HG02870 (cell line): ENCODE measurements around the gene ADAMTS9.
"Not testable (repeated sequence)": the region's sequence is repeated elsewhere in the genome, so short reads cannot be mapped to it uniquely, and the experiment has no call there.

Experiments
- ATAC-seq: cut with Tn5 transposase; IDR thresholded peaks from one replicate; pipeline ENCODE4 v1.9.1; 2021; ENCODE audit warnings: mild to moderate bottlenecking, moderate library complexity; ENCODE audit not compliant: unreplicated experiment

ADAMTS9 gene

GRCh38 chr3:64550745-64551144 is 137.1 kb downstream of the ADAMTS9 start:
- no peak for ATAC-seq

DNA sequence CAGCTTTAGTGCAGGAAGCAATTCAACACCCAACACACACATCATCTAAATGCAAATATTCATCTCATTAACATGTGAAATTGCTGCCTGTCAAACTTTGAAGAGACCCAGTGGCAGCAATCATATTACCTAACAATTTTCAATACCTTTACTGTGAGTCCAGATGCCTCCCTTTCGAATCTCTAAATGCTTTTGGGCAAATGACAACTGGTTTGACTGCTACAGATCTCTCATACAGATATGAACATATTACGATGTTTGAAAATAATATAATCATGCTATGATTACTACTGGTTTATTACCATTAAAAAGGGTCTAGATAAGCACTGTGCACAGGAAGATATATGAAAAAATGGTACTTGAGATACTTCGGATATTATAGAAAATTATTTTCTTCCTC is 137.9 kb downstream of the ADAMTS9 start:
- ATAC-seq: no peak

DNA sequence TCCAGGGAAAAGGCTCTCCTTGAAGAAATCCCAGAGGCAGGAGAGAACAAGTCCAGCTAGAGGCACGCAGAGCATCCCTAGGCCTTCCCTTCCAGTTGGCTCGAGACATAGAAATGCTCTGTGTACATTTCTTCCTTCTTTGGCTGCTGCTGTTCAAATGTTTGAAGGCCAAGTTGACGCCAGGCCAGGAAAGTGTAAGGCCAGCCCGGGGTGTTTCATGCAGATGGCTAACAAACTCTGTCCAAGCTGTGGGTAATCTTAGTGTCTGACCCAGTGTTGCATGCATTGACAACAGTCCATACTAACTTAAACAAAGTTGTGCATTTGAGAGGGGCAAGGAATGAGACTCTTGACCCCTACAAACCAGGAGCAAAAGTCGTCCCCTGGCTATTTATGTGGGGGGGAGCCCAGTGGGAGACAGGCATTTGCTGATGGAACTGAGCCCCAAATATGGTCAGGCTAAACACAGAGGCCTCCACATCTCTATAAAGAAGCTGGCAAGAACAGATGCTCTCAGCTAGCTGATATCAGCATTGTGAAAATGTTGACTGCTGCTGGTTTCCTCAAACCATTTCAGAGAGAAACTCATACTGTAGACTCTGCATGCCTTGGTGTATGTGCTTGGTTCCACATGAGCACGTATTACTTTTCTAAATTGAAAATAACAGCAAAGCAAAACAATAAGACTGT is 139.5 kb downstream of the ADAMTS9 start:
- no peak for ATAC-seq

GRCh38 chr3:64546856-64547255 is 140.9 kb downstream of the ADAMTS9 start:
- ATAC-seq: no peak

DNA sequence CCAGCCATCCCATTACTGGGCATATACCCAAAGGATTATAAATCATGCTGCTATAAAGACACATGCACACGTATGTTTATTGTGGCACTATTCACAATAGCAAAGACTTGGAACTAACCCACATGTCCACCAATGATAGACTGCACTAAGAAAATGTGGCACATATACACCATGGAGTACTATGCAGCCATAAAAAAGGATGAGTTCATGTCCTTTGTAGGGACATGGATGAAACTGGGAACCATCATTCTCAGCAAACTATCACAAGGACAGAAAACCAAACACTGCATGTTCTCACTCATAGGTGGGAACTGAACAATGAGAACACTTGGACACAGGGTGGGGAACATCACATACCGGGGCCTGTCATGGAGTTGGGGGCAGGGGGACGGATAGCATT is 142.6 kb downstream of the ADAMTS9 start:
- not testable (repeated sequence) for ATAC-seq

- no peak for ATAC-seq
Measured at GRCh38 chr3:64541803-64542202, 146.0 kb downstream of the ADAMTS9 start.

DNA sequence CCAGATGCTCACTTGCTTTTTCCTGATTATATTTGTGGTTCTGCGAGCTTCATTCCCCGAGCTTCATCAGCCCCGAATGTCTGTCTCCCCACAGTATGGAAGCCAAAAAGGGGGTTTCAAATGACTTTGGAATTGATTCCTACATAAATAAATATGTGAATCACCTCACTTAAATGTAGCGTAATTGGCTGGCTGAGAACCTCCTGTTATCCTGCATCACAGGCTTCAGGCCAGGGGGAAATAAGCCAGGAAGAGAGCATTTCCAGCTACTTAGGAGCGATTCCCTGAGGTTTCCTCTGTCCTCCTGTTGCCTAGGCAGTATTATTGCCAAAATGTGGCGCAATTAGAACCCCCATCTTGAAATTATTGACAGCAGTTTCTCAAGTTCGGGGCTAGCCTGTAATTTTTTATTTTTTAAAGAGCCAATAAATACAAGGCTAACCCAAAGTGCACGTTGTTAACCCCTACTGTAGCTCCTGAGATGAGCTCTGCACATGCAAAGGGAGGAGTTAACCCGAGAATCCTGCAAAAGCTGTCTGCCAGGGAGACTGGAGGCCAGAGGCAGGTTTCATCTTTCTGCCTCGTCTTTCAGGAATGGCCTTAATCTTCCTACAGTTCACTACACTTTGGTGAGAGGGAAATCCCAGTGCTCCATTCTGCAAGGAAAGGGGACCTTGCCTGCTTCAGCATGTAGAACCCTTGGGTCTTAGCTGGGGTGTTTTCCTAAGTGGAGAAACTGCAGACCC is 148.2 kb downstream of the ADAMTS9 start:
- ATAC-seq: no peak

DNA sequence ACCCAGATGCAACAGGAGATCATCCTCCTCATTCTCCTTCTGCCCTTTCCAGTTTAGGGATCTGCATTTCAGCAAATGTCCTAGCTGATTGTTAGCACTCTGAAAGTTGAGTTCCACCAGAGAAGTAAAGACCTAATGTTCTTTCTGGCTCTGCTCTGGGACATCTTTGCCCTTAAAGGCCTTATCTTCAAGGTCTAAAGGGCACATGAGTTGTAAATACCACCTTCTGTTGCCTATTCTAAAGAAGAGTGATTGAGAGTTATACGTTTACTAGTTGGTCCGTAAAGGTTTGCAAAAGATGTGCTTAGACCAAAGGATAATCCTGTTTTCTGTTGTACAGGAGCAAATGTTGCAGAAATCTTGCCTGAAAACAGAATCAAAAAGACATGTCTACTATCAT is 151.6 kb downstream of the ADAMTS9 start:
- ATAC-seq: no peak

DNA sequence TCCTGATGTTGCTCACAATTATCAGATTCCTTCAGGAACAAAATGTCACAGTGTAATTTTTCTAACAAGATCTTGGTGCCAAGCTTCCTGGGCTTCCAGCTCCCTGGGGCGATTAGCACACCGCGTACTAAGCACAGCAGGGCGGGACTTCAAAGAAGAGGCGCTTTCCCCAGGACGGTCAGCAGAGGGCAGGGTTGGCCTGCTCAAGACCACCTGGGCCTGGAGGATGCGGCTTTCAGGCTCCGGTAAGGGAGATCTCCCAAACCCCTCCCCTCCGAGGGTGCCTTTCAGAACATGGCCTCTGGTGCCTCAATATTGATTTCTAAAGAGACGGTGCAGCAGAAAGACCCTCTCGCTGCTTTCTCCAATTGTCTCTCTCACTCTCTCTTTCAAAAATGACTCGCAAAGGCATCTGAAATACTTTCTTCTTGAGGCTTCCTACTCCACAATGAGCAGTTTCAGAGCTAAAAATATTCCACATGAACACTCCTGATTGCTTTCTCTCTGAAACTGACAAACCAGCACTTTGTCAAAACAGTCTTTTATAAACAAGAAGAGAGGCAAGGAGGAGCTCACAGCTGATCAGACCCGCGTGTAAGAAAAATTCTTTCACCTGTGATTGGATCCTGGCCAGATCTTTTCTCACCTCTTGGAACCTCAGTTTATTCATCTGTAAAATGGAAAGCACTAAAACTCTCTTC is 154.0 kb downstream of the ADAMTS9 start:
- peak; percentile 92 for ATAC-seq

DNA sequence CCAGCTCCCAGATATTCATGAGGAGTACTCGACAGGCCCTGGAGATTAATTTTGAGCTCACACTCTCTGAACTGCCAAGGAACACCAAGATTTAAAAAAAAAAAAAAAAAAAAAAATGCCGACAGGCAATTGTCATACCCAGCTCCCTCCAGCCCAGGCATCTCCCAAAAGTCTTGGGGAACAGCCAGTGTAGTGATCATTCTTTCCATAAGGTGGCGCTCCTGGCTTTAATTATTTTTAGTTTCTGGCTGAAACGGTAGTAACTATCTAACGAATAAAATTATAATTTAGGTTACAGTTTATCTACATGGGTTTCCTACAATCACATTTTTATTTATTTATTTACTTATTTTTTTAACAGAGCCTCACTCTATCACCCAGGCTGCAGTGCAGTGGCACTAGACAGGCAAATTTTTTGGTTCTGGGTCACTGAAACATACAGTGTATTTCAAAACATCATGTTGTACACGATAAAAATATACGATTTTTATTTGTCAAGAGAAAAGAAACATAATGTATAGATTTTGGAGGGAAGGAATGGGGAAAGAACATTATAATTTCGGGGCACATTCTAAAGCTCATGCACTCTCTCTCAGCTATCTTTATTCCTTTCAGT is 157.3 kb downstream of the ADAMTS9 start:
- no peak for ATAC-seq

GRCh38 chr3:64523324-64523723 is 164.5 kb downstream of the ADAMTS9 start:
- no peak for ATAC-seq

DNA sequence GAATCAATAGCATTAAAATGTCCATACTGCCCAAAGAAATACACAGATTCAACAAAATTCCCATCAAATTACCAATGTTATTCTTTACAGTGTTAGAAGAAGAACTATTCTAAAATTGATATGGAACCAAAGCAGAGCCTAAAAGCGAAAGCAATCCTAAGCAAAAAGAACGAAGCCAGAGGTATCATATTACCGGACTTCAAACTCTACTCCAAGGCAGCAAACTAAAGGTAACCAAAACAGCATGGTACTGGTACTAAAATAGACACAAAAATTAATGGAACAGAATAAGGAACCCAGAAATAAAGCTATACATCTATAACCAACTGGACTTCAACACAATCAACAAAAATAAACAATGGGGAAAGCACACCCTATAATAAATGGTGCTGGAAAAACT is 167.5 kb downstream of the ADAMTS9 start:
- ATAC-seq: no peak

DNA sequence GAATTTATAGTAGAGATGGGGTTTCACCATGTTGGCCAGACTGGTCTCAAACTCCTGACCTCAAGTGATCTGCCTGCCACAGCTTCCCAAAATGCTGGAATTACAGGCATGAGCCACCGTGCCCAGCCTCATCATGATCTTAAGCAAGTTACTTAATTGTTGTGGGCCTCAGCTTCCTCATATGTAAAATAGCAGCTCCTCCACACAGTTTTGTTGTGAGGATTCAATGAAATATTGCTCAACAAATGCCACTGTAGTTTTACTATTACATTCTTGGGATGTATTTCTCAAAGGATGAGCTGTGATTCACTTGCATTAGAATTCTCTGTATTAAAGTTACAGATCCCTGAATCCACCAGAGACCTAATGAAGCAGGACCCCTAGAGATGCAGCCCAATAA is 168.8 kb downstream of the ADAMTS9 start:
- no peak for ATAC-seq

DNA sequence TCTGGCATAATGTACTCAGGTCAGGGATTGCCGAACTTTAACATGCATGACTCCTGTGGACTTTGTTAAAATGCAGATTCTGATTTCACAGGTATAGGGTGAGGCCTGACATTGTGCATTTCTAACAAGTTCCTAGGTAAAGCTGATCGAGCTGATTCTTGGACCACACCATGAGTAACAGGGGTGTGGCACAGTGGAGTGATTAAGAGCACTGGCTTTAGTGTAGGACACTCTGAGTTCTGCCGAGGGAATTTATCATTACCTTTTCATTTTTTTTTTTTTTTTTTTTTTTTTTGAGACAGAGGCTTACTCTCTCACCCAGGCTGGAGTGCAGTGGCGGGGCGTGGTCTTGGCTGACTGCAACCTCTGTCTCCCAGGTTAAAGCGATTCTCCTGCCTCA is 169.3 kb downstream of the ADAMTS9 start:
- no peak for ATAC-seq

GRCh38 chr3:64514889-64515288 is 172.9 kb downstream of the ADAMTS9 start:
- no peak for ATAC-seq

DNA sequence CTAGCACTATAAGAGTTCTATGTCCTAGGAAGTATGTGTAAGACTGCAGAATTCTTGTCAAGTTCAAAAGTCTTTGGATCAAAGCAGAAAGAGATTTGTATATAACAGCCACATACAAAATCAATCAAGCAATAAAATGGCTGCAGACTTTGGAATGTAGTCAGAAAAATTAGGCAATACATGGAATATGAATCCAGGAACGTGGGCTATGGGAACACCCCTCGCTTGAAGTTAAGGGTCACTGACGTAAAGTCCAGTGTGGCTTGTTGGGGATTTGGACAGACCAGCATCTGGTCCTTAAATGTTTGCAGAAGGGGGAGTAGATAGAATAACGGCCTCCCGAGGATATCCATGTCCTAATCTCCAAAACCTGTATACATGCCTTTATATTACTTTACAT is 178.6 kb downstream of the ADAMTS9 start:
- ATAC-seq: no peak

DNA sequence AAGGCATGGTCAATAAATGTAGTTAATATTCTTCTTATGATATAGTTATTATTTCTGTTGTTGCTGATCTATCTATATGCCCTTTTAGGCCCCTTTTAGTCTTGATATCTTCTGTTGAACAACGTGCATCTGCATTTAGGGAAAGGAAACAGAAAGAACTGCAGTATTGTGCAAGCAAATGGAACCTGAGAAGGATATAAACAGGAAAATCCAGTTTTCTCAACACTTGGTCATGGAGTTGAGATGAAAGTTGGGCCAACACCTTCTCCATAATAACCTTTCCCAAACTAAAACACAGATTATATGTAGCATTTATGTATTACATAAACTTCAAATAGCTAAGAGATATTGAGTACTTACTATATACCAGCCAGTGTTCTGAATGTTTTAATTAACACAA is 179.7 kb downstream of the ADAMTS9 start:
- no peak for ATAC-seq

GRCh38 chr3:64506255-64506654 is 181.5 kb downstream of the ADAMTS9 start:
- no peak for ATAC-seq

GRCh38 chr3:64505419-64505818 is 182.4 kb downstream of the ADAMTS9 start:
- ATAC-seq: no peak

- ATAC-seq: no peak
Measured at GRCh38 chr3:64502284-64502683, 185.5 kb downstream of the ADAMTS9 start.

DNA sequence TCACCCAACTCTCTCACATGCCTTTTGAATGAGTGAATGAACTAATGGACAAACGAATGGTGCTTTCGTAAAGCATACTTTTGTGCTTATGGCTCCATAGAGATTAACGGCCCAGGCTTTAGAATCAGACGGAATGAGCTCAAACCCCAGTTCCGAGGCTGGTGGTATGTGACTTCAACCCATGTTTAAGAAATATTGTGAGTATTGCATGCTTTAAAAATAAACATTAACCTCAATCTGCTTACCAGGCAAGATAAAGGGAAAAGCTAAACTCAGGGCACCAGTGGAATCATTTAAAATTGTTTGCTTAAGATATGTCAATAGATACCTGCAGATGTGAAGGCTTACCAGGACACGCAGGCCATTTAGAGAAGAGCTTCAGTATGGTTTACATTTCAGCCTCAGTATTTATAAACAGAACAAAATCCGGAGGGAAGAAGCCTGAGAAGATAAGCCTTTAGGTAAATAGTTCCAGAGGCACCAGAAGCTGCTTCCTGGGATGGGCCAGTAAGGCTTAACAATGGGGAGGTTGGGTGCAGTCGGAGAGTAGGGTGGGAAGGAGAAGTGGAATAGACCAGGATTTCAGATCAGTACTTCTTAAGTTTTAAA is 186.4 kb downstream of the ADAMTS9 start:
- ATAC-seq: no peak
